HL-60 (cell line): Measurements from ENCODE around the gene SERPINA1.

ENCODE experiments used
- DNase-seq, 2 experiments: peaks; one replicate each; pipeline ENCODE4 v3.0.0-alpha.2; 2010 to 2020; ENCODE audit warnings: low read depth in 1 of 2, low spot score in 1 of 2
- H3K27ac ChIP-seq: fragments of 250-450 bp; sonication (Bioruptor Pico); replicated peaks from 2 replicates; pipeline ENCODE4 v1.5.1; 2020; ENCODE audit warnings: mild to moderate bottlenecking, moderate library complexity
- H3K27me3 ChIP-seq: fragments of 250-450 bp; sonication (Bioruptor Pico); 2 replicates; pipeline ENCODE4 v1.5.1; 2021; ENCODE audit warnings: mild to moderate bottlenecking, moderate library complexity; ENCODE audit not compliant: insufficient read depth, poor library complexity, severe bottlenecking
- H3K4me3 ChIP-seq: replicated peaks from 2 replicates; pipeline ENCODE4 v1.5.1; 2011; ENCODE audit warnings: mild to moderate bottlenecking, control low read depth, low read length; ENCODE audit not compliant: insufficient read depth
- CTCF ChIP-seq: IDR thresholded peaks from one replicate; pipeline ENCODE4 v1.5.1; 2011; ENCODE audit warnings: low read length, control low read depth, inconsistent platforms; ENCODE audit not compliant: insufficient read depth
- GABPA ChIP-seq: IDR thresholded peaks from 2 replicates; pipeline ENCODE4 v1.6.1; 2012; ENCODE audit warnings: low read depth
- POLR2AphosphoS5 ChIP-seq: IDR thresholded peaks from 2 replicates; pipeline ENCODE4 v1.6.1; 2012; ENCODE audit warnings: low read depth
- SPI1 ChIP-seq: IDR thresholded peaks from 2 replicates; pipeline ENCODE4 v1.6.1; 2012; ENCODE audit warnings: low read depth, mild to moderate bottlenecking, borderline replicate concordance

The SERPINA1 gene

GRCh38 chr14:94328196-94328595 is 60.2 kb downstream of the SERPINA1 start:
- H3K4me3 ChIP-seq = no peak overlapping the region
- peaks cover 2% of the 10 kb centered on the region for H3K27me3 ChIP-seq
- TF ChIP-seq CTCF (no peak), GABPA (no peak), SPI1 (no peak), POLR2AphosphoS5 (no peak)
- DNase-seq = no peak
- H3K27ac ChIP-seq = no peak overlapping the region
